GM12875 (cell line): ENCODE results near the gene PLXNC1.

Experiments used
- H3K4me3 ChIP-seq: one replicate; pipeline ENCODE4 v1.5.1; 2011; ENCODE audit warnings: low read depth, low read length, control low read depth
- CTCF ChIP-seq: IDR thresholded peaks from 2 replicates; pipeline ENCODE4 v1.5.1; 2011; ENCODE audit warnings: low read depth, mild to moderate bottlenecking, control low read depth, inconsistent platforms, low read length, moderate library complexity, borderline replicate concordance; ENCODE audit not compliant: insufficient read depth

Gene PLXNC1

DNA sequence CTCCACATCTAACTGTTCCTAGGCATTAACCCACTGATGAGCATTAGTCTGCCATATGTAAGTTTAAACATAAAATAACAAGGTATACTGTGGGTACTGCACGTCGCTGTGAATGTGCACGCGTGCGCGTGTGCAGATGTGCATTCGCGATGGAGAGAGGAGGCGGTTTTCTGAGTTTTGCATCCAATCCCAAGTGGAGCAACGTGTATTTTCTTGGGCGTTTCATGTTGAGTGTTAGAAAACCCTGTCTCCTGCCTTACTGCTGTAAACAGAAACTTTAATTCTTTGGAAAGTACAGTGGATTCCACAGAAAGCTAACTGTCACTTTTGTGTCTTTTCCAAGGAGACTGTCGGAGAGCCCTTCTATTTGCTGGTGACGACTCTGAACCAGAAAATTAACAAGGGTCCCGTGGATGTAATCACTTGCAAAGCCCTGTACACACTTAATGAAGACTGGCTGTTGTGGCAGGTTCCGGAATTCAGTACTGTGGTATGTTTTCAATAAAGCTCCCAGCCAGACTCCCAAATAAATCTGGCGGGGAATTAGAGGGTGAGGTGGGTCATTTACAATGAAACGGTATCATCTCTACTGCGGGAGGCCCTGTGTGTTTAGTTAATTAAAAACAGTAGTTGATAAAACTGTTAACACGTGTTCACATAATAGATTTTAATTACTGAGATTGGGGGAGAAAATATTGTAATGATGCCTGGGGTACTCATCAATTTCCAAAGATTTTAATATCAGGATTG, 116.5 kb downstream of the PLXNC1 start:
- TF ChIP-seq CTCF = no peak
- H3K4me3 ChIP-seq = no peak overlapping the region

- H3K4me3 ChIP-seq = no peak overlapping the region
- TF ChIP-seq CTCF = no peak
Observed at GRCh38 chr12:94265539-94265938, 117.2 kb downstream of the PLXNC1 start.

DNA sequence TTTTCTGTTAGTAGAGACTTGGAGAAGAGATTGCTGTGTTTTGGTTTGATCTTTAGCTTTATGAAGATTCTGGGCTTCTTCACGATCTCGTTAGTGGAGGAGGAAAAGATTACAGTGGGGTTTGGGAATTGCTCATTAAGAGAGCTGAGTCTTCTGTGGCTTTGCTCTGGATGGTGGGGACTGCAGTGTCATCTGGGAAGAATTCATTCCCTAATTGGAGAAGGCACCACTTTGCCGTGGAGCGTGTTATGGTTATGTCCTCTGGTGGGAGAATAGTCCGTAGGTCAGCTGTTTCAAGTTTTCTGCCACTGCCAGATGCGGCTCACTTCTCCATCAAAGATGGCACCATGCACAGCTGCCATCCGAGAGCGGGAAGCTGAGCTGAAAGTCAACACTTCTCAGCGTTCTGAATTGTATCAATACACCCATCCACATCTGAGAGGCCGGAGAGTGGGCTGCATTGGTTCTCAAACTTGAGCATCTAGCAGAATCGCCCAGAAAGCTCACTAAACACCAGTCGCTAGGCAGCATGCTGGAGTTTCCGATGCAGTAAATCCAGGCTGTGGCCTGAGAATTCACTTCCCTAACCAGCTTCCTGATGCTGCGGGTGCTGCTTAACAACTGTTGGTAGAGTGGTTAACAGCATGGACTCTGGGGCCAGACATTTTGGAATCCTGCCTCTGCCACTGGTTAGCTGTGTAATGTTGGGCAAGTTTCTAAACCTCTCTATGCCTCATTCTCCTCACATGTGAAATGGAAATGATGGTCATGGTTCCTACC, 117.8 kb downstream of the PLXNC1 start:
- TF ChIP-seq CTCF = no peak
- no peak overlapping the region for H3K4me3 ChIP-seq

GRCh38 chr12:94266796-94267536, 118.6 kb downstream of the PLXNC1 start:
- TF ChIP-seq CTCF = no peak
- no peak overlapping the region for H3K4me3 ChIP-seq

DNA sequence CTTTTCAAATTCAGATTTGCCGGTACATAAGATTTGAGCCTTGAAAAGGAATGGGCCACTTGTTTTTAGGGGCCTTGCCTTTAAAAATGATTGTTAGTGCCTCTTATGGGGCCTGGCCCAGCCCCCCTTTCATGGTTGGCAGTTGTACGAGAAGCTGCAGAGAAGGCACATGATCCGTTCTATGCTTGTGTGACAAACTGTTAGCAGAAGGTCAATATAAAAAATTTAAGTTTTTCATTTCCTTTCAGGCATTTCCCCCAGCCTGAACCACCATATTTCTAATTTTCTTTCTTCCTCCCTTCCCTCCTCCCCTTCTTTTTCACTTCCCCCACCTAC, 119.1 kb downstream of the PLXNC1 start:
- no peak for TF ChIP-seq CTCF
- H3K4me3 ChIP-seq = no peak overlapping the region

GRCh38 chr12:94267921-94268471, 119.6 kb downstream of the PLXNC1 start:
- H3K4me3 ChIP-seq = no peak overlapping the region
- no peak for TF ChIP-seq CTCF
